Measurements from ENCODE around the gene CIITA. TPM values are rescaled to one million over a fixed set of nuclear protein-coding genes. Genes with fewer than 3 reads are reported as not detected.

CIITA gene
- total RNA-seq, 1 experiment from 2014 or later, result not detected

DNA sequence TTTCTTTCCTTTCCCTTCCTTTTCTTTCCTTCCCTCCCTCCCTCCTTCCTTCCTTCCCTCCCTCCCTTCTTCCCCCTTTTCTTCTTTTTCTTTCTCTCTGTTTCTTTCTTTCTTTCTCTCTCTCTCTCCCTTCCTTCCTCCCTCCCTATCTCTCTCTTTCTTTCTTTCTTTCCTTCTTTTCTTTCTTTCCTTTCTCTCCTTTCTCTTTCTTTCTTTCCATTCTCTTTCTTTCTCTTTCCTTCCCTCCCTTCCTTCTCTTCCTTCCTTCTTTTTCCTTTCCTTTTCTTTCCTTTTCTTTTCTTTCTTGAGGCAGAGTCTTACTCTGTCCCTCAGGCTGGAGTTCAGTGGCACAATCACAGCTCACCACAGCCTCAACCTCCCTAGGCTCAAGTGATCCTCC is 34.3 kb downstream of the CIITA start:
- Mint-ChIP-seq H3K27ac (no peak overlapping the region), H3K9me3 (no peaks in the 10 kb centered on the region; a peak in 2 of 5 replicates), H3K4me1 (peaks cover 0 to 2% of the 10 kb centered on the region in 2 experiments; a peak in 2 of 4 replicates), H3K36me3 (ENCODE audit: insufficient read depth in 1 of 3, low read depth in 3 of 3) (no peaks in the 10 kb centered on the region), H3K27me3 (ENCODE audit: low read depth) (peaks cover 5% of the 10 kb centered on the region), H3K4me3 (no peak overlapping the region)
- Histone ChIP-seq H4K5ac (ENCODE audit: insufficient read length, low read depth, low read length) (no peak overlapping the region), H3K79me2 (ENCODE audit: insufficient read depth, low read length) (no peaks in the 10 kb centered on the region), H3T11ph (ENCODE audit: low read length) (no peak overlapping the region), H2BK12ac (ENCODE audit: insufficient read length, low read depth, low read length) (no peak overlapping the region), H4K20me1 (ENCODE audit: control insufficient read depth, insufficient read depth, insufficient read length) (no peaks in the 10 kb centered on the region), H3K9me3 (ENCODE audit: control insufficient read depth, low read depth, low read length) (no peaks in the 10 kb centered on the region), H2BK5ac (ENCODE audit: insufficient read length, low read length) (no peak overlapping the region), H3K23me2 (ENCODE audit: insufficient read length, low read depth, low read length, poor library complexity, severe bottlenecking) (no peaks in the 10 kb centered on the region), H3K14ac (ENCODE audit: insufficient read depth, low read length) (no peak overlapping the region), H4K8ac (replicated peaks; ENCODE audit: insufficient read length, low read depth, low read length) (no peak overlapping the region), H2BK15ac (ENCODE audit: low read depth, low read length) (no peak overlapping the region), H3K23ac (ENCODE audit: insufficient read length, low read depth, low read length) (no peak overlapping the region), H3K27ac (ENCODE audit: insufficient read length, low read depth, low read length) (no peak overlapping the region), H3K56ac (ENCODE audit: insufficient read length, low read depth, low read length) (no peak overlapping the region), H3K4ac (ENCODE audit: low read depth, low read length) (no peak overlapping the region), H2BK20ac (ENCODE audit: low read depth, low read length, poor library complexity, severe bottlenecking) (no peak overlapping the region), H3K4me2 (ENCODE audit: insufficient read depth, insufficient read length, low read length) (no peak overlapping the region), H3K4me1 (ENCODE audit: insufficient read depth, low read length) (no peaks in the 10 kb centered on the region), H3K9ac (ENCODE audit: extremely low read depth, insufficient read length, low read length) (no peak overlapping the region), H3K27me3 (ENCODE audit: insufficient read depth, low read length) (no peaks in the 10 kb centered on the region), H2BK120ac (ENCODE audit: low read depth, low read length, poor library complexity, severe bottlenecking) (no peak overlapping the region), H4K91ac (ENCODE audit: insufficient read length, low read depth, low read length) (no peak overlapping the region), H3K79me1 (ENCODE audit: insufficient read depth, low read depth, low read length, poor library complexity, severe bottlenecking) (no peaks in the 10 kb centered on the region), H2AK5ac (ENCODE audit: insufficient read length, low read length) (no peak overlapping the region), H3K18ac (ENCODE audit: insufficient read length, low read depth, low read length) (no peak overlapping the region), H2AFZ (ENCODE audit: low read length) (no peak overlapping the region)
- TF ChIP-seq CTCF (conservative IDR thresholded peaks at IDR 0.05), result no peak
- DNase-seq, result no peak
